ENCODE results near the gene CUX1. TPM values are rescaled to one million over a fixed set of nuclear protein-coding genes. Genes with fewer than 3 reads are reported as not detected.
"Not testable (repeated sequence)": the region's sequence is repeated elsewhere in the genome, so short reads cannot be mapped to it uniquely, and the experiment has no call there.

CUX1 gene
- total RNA-seq, 1 experiment from 2014 or later, result 47.6 TPM

- TF ChIP-seq, protein P1, sequence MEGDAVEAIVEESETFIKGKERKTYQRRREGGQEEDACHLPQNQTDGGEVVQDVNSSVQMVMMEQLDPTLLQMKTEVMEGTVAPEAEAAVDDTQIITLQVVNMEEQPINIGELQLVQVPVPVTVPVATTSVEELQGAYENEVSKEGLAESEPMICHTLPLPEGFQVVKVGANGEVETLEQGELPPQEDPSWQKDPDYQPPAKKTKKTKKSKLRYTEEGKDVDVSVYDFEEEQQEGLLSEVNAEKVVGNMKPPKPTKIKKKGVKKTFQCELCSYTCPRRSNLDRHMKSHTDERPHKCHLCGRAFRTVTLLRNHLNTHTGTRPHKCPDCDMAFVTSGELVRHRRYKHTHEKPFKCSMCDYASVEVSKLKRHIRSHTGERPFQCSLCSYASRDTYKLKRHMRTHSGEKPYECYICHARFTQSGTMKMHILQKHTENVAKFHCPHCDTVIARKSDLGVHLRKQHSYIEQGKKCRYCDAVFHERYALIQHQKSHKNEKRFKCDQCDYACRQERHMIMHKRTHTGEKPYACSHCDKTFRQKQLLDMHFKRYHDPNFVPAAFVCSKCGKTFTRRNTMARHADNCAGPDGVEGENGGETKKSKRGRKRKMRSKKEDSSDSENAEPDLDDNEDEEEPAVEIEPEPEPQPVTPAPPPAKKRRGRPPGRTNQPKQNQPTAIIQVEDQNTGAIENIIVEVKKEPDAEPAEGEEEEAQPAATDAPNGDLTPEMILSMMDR (IDR thresholded peaks at IDR 0.05; ENCODE audit: unreplicated experiment), result no peak
- Mint-ChIP-seq H3K4me3 (ENCODE audit: unreplicated experiment) (no peak overlapping the region), H3K27ac (ENCODE audit: low read depth, unreplicated experiment) (no peak overlapping the region), H3K9me3 (ENCODE audit: unreplicated experiment) (no peaks in the 10 kb centered on the region), H3K4me1 (ENCODE audit: insufficient read depth, unreplicated experiment) (peaks cover 6% of the 10 kb centered on the region), H3K27me3 (ENCODE audit: insufficient read depth, unreplicated experiment) (peaks cover 27% of the 10 kb centered on the region), H3K36me3 (ENCODE audit: insufficient read depth, unreplicated experiment) (no peaks in the 10 kb centered on the region)
- ChIA-PET POLR2A (interaction anchor here (0.7 kb wide), 1 partner anchor 39 kb away, joined by 3 read pairs; no protein-coding TSS in a partner anchor), CTCF (no interaction called here)
- BruUV-seq (replicated peaks), result no TSS peak
- intact Hi-C loops (cut with micrococcal nuclease), result no loop called here
- no peak for DNase-seq (ENCODE audit: unreplicated experiment)
Observed at GRCh38 chr7:102326157-102326889, 508.9 kb downstream of the CUX1 start.

DNA sequence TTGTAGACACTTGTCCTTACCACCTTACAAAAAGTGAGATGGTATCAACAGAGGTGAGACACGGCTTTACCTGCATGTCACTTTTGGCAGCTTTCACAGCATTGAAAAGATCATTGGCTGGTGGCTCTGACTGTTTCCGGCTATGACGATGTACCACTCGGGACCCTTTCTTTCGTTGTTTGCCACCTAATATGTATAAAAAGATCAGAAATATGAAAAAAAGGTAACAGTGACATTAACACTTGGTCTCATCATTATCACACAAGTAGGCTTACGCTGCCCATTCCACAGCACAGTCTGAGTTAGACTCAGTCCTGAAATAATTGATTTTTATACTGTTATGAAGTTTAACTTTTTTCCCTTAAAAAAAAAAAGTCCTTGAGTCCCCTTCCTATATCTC lies 509.8 kb downstream of the CUX1 start:
- H3K4me3 Mint-ChIP-seq (ENCODE audit: unreplicated experiment); H3K36me3 Mint-ChIP-seq (ENCODE audit: insufficient read depth, unreplicated experiment); H3K27ac Mint-ChIP-seq (ENCODE audit: low read depth, unreplicated experiment); intact Hi-C loops (cut with micrococcal nuclease); H3K4me1 Mint-ChIP-seq (ENCODE audit: insufficient read depth, unreplicated experiment); DNase-seq (ENCODE audit: unreplicated experiment); H3K9me3 Mint-ChIP-seq (ENCODE audit: unreplicated experiment); BruUV-seq (replicated peaks): not testable (repeated sequence)
- ChIA-PET CTCF (interaction anchor here (0.6 kb wide), 1 partner anchor 144 kb away, joined by 4 read pairs; no protein-coding TSS in a partner anchor), POLR2A (interaction anchor here (0.6 kb wide), 1 partner anchor 1958 kb away, joined by 3 read pairs; no protein-coding TSS in a partner anchor)
- peaks cover 27% of the 10 kb centered on the region for H3K27me3 Mint-ChIP-seq (ENCODE audit: insufficient read depth, unreplicated experiment)

DNA sequence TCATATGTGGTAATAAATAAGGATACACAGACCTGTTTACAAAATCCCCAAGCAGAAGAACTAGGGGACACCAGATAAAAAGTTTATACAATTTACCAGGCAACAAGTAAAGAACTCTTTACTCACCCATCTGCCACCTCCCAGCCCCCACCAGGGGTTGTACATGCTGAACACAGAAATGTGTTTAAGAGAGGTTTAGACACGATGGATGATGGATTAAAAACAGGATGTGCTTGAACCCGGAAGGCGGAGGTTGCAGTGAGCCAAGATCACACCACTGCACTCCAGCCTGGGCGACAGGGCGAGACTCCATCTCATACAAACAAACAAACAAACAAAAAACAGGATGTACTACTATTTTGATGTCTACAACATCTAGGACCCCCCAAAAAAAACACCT lies 511.4 kb downstream of the CUX1 start:
- H3K27me3 Mint-ChIP-seq (ENCODE audit: insufficient read depth, unreplicated experiment), result peaks cover 27% of the 10 kb centered on the region
- BruUV-seq (replicated peaks); H3K9me3 Mint-ChIP-seq (ENCODE audit: unreplicated experiment); CTCF ChIA-PET; POLR2A ChIA-PET; DNase-seq (ENCODE audit: unreplicated experiment); H3K27ac Mint-ChIP-seq (ENCODE audit: low read depth, unreplicated experiment); H3K4me1 Mint-ChIP-seq (ENCODE audit: insufficient read depth, unreplicated experiment); intact Hi-C loops (cut with micrococcal nuclease); H3K4me3 Mint-ChIP-seq (ENCODE audit: unreplicated experiment); H3K36me3 Mint-ChIP-seq (ENCODE audit: insufficient read depth, unreplicated experiment): not testable (repeated sequence)

DNA sequence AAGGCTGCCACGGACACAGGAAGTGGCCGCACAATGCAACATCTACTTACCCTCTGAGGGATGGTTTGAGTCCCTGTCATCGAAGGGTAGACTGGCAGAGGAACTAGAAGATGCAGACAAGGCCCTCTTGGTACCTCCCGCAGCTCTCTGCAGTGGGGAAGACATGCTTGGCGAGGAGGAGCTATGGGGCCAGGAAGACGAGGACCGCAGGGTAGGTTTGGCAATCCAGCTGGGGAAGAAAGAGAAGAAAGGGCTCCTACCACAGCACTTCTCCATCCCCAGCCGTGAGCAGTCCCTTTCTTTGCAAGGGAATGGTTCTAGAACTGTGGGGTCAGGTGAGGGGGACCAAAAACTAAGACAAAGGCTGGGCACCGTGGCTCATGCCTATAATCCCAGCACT lies 511.9 kb downstream of the CUX1 start:
- H3K36me3 Mint-ChIP-seq (ENCODE audit: insufficient read depth, unreplicated experiment); BruUV-seq (replicated peaks); H3K4me1 Mint-ChIP-seq (ENCODE audit: insufficient read depth, unreplicated experiment): not testable (repeated sequence)

GRCh38 chr7:102330666-102331460 lies 513.4 kb downstream of the CUX1 start:
- intact Hi-C loops (cut with micrococcal nuclease); H3K9me3 Mint-ChIP-seq (ENCODE audit: unreplicated experiment); H3K4me3 Mint-ChIP-seq (ENCODE audit: unreplicated experiment); H3K36me3 Mint-ChIP-seq (ENCODE audit: insufficient read depth, unreplicated experiment); DNase-seq (ENCODE audit: unreplicated experiment); H3K27ac Mint-ChIP-seq (ENCODE audit: low read depth, unreplicated experiment); POLR2A ChIA-PET; BruUV-seq (replicated peaks); H3K4me1 Mint-ChIP-seq (ENCODE audit: insufficient read depth, unreplicated experiment): not testable (repeated sequence)
- H3K27me3 Mint-ChIP-seq (ENCODE audit: insufficient read depth, unreplicated experiment), result peaks cover 27% of the 10 kb centered on the region
- CTCF ChIA-PET, result interaction anchor here (0.6 kb wide), 1 partner anchor 66 kb away, joined by 4 read pairs; no protein-coding TSS in a partner anchor

More for the DNA sequence above, 511.9 kb downstream of the CUX1 start:
- intact Hi-C loops (cut with micrococcal nuclease); DNase-seq (ENCODE audit: unreplicated experiment); H3K27ac Mint-ChIP-seq (ENCODE audit: low read depth, unreplicated experiment); H3K9me3 Mint-ChIP-seq (ENCODE audit: unreplicated experiment); H3K4me3 Mint-ChIP-seq (ENCODE audit: unreplicated experiment); CTCF ChIA-PET; POLR2A ChIA-PET: not testable (repeated sequence)
- H3K27me3 Mint-ChIP-seq (ENCODE audit: insufficient read depth, unreplicated experiment), result peaks cover 27% of the 10 kb centered on the region

Small RNA genes lying within 50 kb of the gene (microRNA-seq; reads per million reads assigned to microRNA genes)
- not detected for gene MIR4285

Other genes with a start within 250 kb of the CUX1 start
- not detected in 2 replicates for gene MYL10, start 188.3 kb upstream of the CUX1 start, total RNA-seq (2022)